ENCODE measurements around the gene ZBED4.

ZBED4 gene

GRCh38 chr22:49900441-49901230 is 47.0 kb downstream of the ZBED4 start:
- FAIRE-seq (no peak), DNase-seq (ENCODE audit: insufficient read length) (no peak)
- TF ChIP-seq TAF1 (IDR thresholded peaks at IDR 0.05; ENCODE audit: borderline replicate concordance, low read depth, low read length): no peak
- TF ChIP-seq POLR2AphosphoS5 (IDR thresholded peaks at IDR 0.05; ENCODE audit: low read depth, low read length): no peak
- no peak for TF ChIP-seq POLR2A (IDR thresholded peaks at IDR 0.05; ENCODE audit: low read depth, low read length)

- DNase-seq (ENCODE audit: insufficient read length) (no peak), FAIRE-seq (no peak)
- TF ChIP-seq POLR2AphosphoS5 (IDR thresholded peaks at IDR 0.05; ENCODE audit: low read depth, low read length) (peak; percentile 66), TAF1 (IDR thresholded peaks at IDR 0.05; ENCODE audit: borderline replicate concordance, low read depth, low read length) (no peak)
These were observed 47.8 kb downstream of the ZBED4 start for GRCh38 chr22:49901457-49901856.

- FAIRE-seq (no peak), DNase-seq (ENCODE audit: insufficient read length) (no peak)
- TF ChIP-seq POLR2AphosphoS5 (IDR thresholded peaks at IDR 0.05; ENCODE audit: low read depth, low read length): no peak
- no peak for TF ChIP-seq TAF1 (IDR thresholded peaks at IDR 0.05; ENCODE audit: borderline replicate concordance, low read depth, low read length)
- TF ChIP-seq POLR2A (IDR thresholded peaks at IDR 0.05; ENCODE audit: low read depth, low read length): no peak
These were observed 49.8 kb downstream of the ZBED4 start for GRCh38 chr22:49903322-49904039.

DNA sequence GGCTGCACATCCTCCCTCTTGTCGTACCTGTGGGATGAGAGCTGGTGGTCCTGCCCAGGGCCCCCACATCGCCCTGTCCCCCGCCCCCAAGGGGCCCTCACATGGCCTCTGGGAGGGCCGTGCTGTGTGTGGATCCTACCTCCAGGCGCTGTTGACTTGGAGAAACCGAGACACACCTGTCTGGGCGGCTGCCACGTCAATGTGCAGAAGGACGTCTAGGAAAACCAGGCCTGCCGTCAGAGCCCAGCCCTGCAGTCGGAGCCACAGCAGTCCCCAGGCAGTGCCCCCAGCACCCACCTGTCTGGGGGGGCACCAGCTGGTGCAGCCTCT is 50.4 kb downstream of the ZBED4 start:
- FAIRE-seq: no peak
- TF ChIP-seq POLR2AphosphoS5 (IDR thresholded peaks at IDR 0.05; ENCODE audit: low read depth, low read length) (no peak), TAF1 (IDR thresholded peaks at IDR 0.05; ENCODE audit: borderline replicate concordance, low read depth, low read length) (no peak), POLR2A (IDR thresholded peaks at IDR 0.05; ENCODE audit: low read depth, low read length) (no peak)

DNA sequence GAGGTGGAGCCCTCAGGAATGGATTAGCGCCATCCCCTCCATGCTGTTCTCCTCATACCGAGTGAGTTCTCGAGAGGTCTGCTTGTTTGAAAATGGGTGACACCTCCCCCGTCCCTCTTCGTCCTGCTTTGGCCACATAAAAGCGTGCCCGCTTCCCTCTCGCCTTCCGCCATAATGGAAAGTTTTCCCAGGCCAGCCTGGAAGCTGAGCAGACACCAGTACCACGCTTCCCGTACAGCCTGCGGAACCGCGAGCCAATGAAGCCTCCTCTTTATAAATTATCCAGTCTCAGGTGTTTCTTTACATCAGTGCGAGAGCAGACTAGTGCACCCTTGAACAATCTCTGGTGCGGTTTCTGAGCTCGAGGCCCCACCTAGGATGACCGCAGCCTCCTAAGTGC is 51.8 kb downstream of the ZBED4 start:
- DNase-seq (ENCODE audit: insufficient read length) (no peak), FAIRE-seq (no peak)
- TF ChIP-seq POLR2AphosphoS5 (IDR thresholded peaks at IDR 0.05; ENCODE audit: low read depth, low read length) (no peak), TAF1 (IDR thresholded peaks at IDR 0.05; ENCODE audit: borderline replicate concordance, low read depth, low read length) (no peak), POLR2A (IDR thresholded peaks at IDR 0.05; ENCODE audit: low read depth, low read length) (no peak)

More for the DNA sequence above, 50.4 kb downstream of the ZBED4 start:
- no peak for DNase-seq (ENCODE audit: insufficient read length)

GRCh38 chr22:49906071-49906798 is 52.6 kb downstream of the ZBED4 start:
- DNase-seq (ENCODE audit: insufficient read length) (no peak), FAIRE-seq (no peak)
- TF ChIP-seq POLR2A (IDR thresholded peaks at IDR 0.05; ENCODE audit: low read depth, low read length): no peak
- no peak for TF ChIP-seq TAF1 (IDR thresholded peaks at IDR 0.05; ENCODE audit: borderline replicate concordance, low read depth, low read length)
- no peak for TF ChIP-seq POLR2AphosphoS5 (IDR thresholded peaks at IDR 0.05; ENCODE audit: low read depth, low read length)

- no peak for TF ChIP-seq POLR2A (IDR thresholded peaks at IDR 0.05; ENCODE audit: low read depth, low read length)
- no peak for TF ChIP-seq POLR2AphosphoS5 (IDR thresholded peaks at IDR 0.05; ENCODE audit: low read depth, low read length)
- no peak for TF ChIP-seq TAF1 (IDR thresholded peaks at IDR 0.05; ENCODE audit: borderline replicate concordance, low read depth, low read length)
- no peak for FAIRE-seq
These were observed 53.2 kb downstream of the ZBED4 start for GRCh38 chr22:49906799-49907290.

DNA sequence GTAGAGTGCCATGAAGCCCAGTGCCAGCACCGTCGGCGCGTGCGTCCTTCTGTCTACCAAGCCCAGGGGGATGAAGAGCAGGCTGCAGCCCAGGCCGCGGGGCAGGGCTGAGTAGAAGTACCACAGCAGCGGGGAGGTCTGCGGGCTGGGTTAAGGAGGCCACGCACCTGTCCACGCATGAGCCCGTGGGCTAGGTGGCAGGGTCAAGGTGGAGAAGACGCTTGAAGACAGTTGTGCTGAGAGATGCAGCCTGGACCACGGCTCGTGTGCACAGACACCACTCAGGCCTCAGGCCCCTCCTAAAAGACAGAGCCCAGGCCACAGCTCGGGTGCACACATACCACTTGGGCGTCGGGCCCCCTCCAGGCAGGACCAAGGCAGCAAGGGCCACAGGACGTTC is 54.2 kb downstream of the ZBED4 start:
- DNase-seq (ENCODE audit: insufficient read length) (no peak), FAIRE-seq (no peak)
- TF ChIP-seq TAF1 (IDR thresholded peaks at IDR 0.05; ENCODE audit: borderline replicate concordance, low read depth, low read length): no peak
- no peak for TF ChIP-seq POLR2AphosphoS5 (IDR thresholded peaks at IDR 0.05; ENCODE audit: low read depth, low read length)
- no peak for TF ChIP-seq POLR2A (IDR thresholded peaks at IDR 0.05; ENCODE audit: low read depth, low read length)

More at GRCh38 chr22:49906799-49907290, 53.2 kb downstream of the ZBED4 start:
- no peak for DNase-seq (ENCODE audit: insufficient read length)

- TF ChIP-seq TAF1 (IDR thresholded peaks at IDR 0.05; ENCODE audit: borderline replicate concordance, low read depth, low read length) (no peak), POLR2A (IDR thresholded peaks at IDR 0.05; ENCODE audit: low read depth, low read length) (no peak), POLR2AphosphoS5 (IDR thresholded peaks at IDR 0.05; ENCODE audit: low read depth, low read length) (no peak)
- DNase-seq (ENCODE audit: insufficient read length) (no peak), FAIRE-seq (no peak)
These were observed 56.0 kb downstream of the ZBED4 start for GRCh38 chr22:49909476-49910205.

DNA sequence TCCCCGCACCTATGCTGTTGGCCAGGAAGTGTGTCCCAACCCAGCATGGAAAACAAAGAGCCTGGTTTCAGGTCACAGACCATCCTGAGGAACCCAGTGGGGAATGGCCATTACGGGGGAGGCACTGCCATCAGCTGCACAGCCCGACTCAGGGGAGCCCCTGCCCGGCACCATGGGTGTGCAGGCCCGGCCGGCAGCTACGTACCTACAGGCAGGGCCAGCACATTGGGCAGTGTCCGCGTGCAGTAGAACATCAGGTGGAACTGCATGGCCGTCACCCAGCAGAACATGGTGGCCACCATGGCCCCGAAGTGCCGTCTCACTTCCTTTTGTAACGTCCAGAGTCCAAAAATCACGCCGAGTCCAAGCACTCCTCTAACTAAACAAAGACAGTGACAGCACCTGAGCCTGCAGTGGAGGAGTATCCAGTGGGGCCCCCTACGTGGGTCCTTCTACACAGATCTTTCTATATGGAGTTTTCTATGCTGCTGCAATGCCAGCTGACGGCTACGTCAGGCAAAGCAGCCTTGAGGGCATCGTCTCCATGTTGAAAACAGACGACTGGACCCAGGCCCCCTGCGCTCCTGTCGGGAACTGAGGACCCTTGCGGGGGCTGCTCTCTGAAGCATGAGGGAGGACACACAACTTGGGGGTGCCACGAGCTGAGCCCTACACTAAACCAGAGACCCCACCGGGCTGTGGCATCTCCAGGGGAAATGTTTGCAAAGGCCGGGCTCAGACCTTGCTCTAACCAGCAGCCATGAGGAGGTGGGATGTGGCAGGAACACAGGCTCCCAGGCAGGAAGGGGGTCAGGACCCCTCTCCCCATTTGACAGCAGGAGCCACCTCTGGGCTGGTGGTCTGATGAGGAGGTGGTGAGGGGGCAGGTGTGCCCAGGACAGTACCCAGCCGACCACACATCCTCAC is 56.8 kb downstream of the ZBED4 start:
- no peak for FAIRE-seq
- DNase-seq (ENCODE audit: insufficient read length): no peak
- TF ChIP-seq POLR2AphosphoS5 (IDR thresholded peaks at IDR 0.05; ENCODE audit: low read depth, low read length) (no peak), POLR2A (IDR thresholded peaks at IDR 0.05; ENCODE audit: low read depth, low read length) (no peak), TAF1 (IDR thresholded peaks at IDR 0.05; ENCODE audit: borderline replicate concordance, low read depth, low read length) (no peak)
